ENCODE results near the gene DHX9. TPM values are rescaled to one million over a fixed set of nuclear protein-coding genes. Genes with fewer than 3 reads are reported as not detected.

Gene DHX9
- total RNA-seq, result 135 and 217 TPM in 2 replicates

GRCh38 chr1:182839209-182840066 lies at the start of gene DHX9:
TSS of gene DHX9 (plus strand) at chr1:182839347. CDS start at chr1:182842567, 3,220 bp downstream.

Other genes with a start within 250 kb of the DHX9 start
- 0.19 and 0.33 TPM in 2 replicates for gene RGS16, start 235.0 kb upstream of the DHX9 start, total RNA-seq
- gene RGS8, start 154.8 kb upstream of the DHX9 start, total RNA-seq, result not detected in 2 replicates
- gene NPL, start 49.6 kb upstream of the DHX9 start, total RNA-seq, result 1.3 and 2.2 TPM in 2 replicates
- gene SHCBP1L, start 113.8 kb downstream of the DHX9 start, total RNA-seq, result 0.33 TPM in 1 of 2 replicates, not detected in the other
- 561 and 607 TPM in 2 replicates for gene LAMC1, start 184.1 kb downstream of the DHX9 start, total RNA-seq